ENCODE results near the gene FLT1. TPM values are rescaled to one million over a fixed set of nuclear protein-coding genes. Genes with fewer than 3 reads are reported as not detected.

FLT1 gene
- polyA plus RNA-seq, 2 of the 4 experiments (the other 2 are of a cell fraction): not detected

- DNase-seq (ENCODE audit: low read depth in 1 of 2, low spot score in 1 of 2) (no peak), ATAC-seq (no peak), FAIRE-seq (no peak)
- no peak overlapping the region for H3K4me2 ChIP-seq
- CTCF ChIA-PET: interaction anchor here (1.5 to 3.3 kb wide), 2 partner anchors 13 to 314 kb away, joined by 3 to 12 read pairs; no protein-coding TSS in a partner anchor
- TF ChIP-seq RFX5 (IDR thresholded peaks at IDR 0.05) (no peak), EHF (CRISPR knock-in tag; IDR thresholded peaks at IDR 0.05) (no peak), USF2 (IDR thresholded peaks at IDR 0.05) (no peak), HDAC2 (IDR thresholded peaks at IDR 0.05) (no peak), KDM5A (IDR thresholded peaks at IDR 0.05) (no peak), MAZ (IDR thresholded peaks at IDR 0.05; ENCODE audit: borderline replicate concordance, low read depth, low read length) (no peak), FOXS1 (CRISPR knock-in tag; IDR thresholded peaks at IDR 0.05) (no peak), PBX3 (IDR thresholded peaks at IDR 0.05) (no peak), NFE2L2 (conservative IDR thresholded peaks at IDR 0.05; ENCODE audit: low read length) (no peak), CBX2 (IDR thresholded peaks at IDR 0.05; ENCODE audit: borderline replicate concordance, low read depth) (no peak), CTCF (IDR thresholded peaks at IDR 0.05) (no peak)
- no peak overlapping the region for H3K27ac ChIP-seq
- H3K9me3 ChIP-seq: no peaks in the 10 kb centered on the region
- POLR2A ChIA-PET: no interaction called here
- no peak overlapping the region for H3K4me3 ChIP-seq
- WGBS (ENCODE audit: missing lambda C conversion rate): 16% methylated on average over 2 of the region's 2 CpGs
- H3K4me1 ChIP-seq: no peaks in the 10 kb centered on the region
These were observed 168.9 kb downstream of the FLT1 start for GRCh38 chr13:28326056-28326455.

- no peaks in the 10 kb centered on the region for H3K9me3 ChIP-seq
- DNase-seq (ENCODE audit: low read depth in 1 of 2, low spot score in 1 of 2) (no peak), FAIRE-seq (no peak), ATAC-seq (no peak)
- no peak for TF ChIP-seq HDAC2 (IDR thresholded peaks at IDR 0.05)
- no peak for TF ChIP-seq SMC3 (IDR thresholded peaks at IDR 0.05)
- no peak for TF ChIP-seq HMGXB4 (CRISPR knock-in tag; IDR thresholded peaks at IDR 0.05; ENCODE audit: borderline replicate concordance)
- 84% methylated on average over 2 of the region's 2 CpGs for WGBS (ENCODE audit: missing lambda C conversion rate)
- ChIA-PET CTCF (interaction anchor here (0.9 to 3.3 kb wide), 11 partner anchors 8 to 472 kb away, joined by 3 to 16 read pairs (median 4); no protein-coding TSS in a partner anchor), POLR2A (no interaction called here)
- no peaks in the 10 kb centered on the region for H3K4me1 ChIP-seq
- H3K4me3 ChIP-seq: no peak overlapping the region
- no peak overlapping the region for H3K4me2 ChIP-seq
- H3K27ac ChIP-seq: no peak overlapping the region
These were observed 169.9 kb downstream of the FLT1 start for GRCh38 chr13:28325022-28325421.

- FAIRE-seq (no peak), DNase-seq (ENCODE audit: low read depth in 1 of 2, low spot score in 1 of 2) (peak; percentile 38 to 56), ATAC-seq (peak; percentile 89 to 93)
- TF ChIP-seq JUN (IDR thresholded peaks at IDR 0.05) (no peak), CBX8 (IDR thresholded peaks at IDR 0.05) (no peak), SMC3 (IDR thresholded peaks at IDR 0.05) (peak; percentile 66), CTCF (IDR thresholded peaks at IDR 0.05) (peak; percentile 59), CBX2 (IDR thresholded peaks at IDR 0.05; ENCODE audit: borderline replicate concordance, low read depth) (no peak), RAD21 (conservative IDR thresholded peaks at IDR 0.05 in 1 of 2, IDR thresholded peaks at IDR 0.05 in 1 of 2) (peak; percentile 66 to 73)
- Histone ChIP-seq H3K9me3 (no peaks in the 10 kb centered on the region), H3K4me2 (no peak overlapping the region), H3K4me1 (no peaks in the 10 kb centered on the region), H3K4me3 (no peak overlapping the region), H3K27ac (no peak overlapping the region)
- 0% methylated on average over 4 of the region's 4 CpGs for WGBS (ENCODE audit: missing lambda C conversion rate)
- ChIA-PET POLR2A (no interaction called here), CTCF (interaction anchor here (0.5 to 3.3 kb wide), 20 partner anchors 8 to 496 kb away, joined by 3 to 16 read pairs (median 4); no protein-coding TSS in a partner anchor)
These were observed 170.6 kb downstream of the FLT1 start for GRCh38 chr13:28324181-28324789.

Data from A549 (cell line).